Sigmoid colon (tissue), 7 donors: Measurements from ENCODE around the gene AEBP1. TPM values are rescaled to one million over a fixed set of nuclear protein-coding genes. Genes with fewer than 3 reads are reported as not detected.

ENCODE experiments used
- DNase-seq: peaks from one replicate; pipeline ENCODE4 v3.0.0-alpha.2; 2019
- H3K27ac ChIP-seq, 4 donors: fragments of 200-600 bp; sonication (generic); one replicate each; pipeline ENCODE4 v1.5.1; 2016 to 2019; ENCODE audit warnings: mild to moderate bottlenecking in 1 of 4
- H3K27me3 ChIP-seq, 3 donors: fragments of 200-600 bp; sonication (generic); one replicate each; pipeline ENCODE4 v1.5.1; 2019; ENCODE audit warnings: mild to moderate bottlenecking in 1 of 3
- H3K36me3 ChIP-seq, 4 donors: fragments of 200-600 bp; sonication (generic); one replicate each; pipeline ENCODE4 v1.5.1; 2016 to 2019
- H3K4me1 ChIP-seq, 4 donors: fragments of 200-600 bp; sonication (generic); one replicate each; pipeline ENCODE4 v1.5.1; 2017 to 2019
- H3K4me3 ChIP-seq, 4 donors: fragments of 200-600 bp; sonication (generic); one replicate each; pipeline ENCODE4 v1.5.1; 2017 to 2019; ENCODE audit warnings: mild to moderate bottlenecking in 2 of 4, moderate library complexity in 1 of 4
- H3K9me3 ChIP-seq, 4 donors: fragments of 200-600 bp in 3 of 4; sonication (generic) in 3 of 4; one replicate each; pipeline versions ENCODE4 v1.5.1 to v1.6.1; 2013 to 2019
- EP300 ChIP-seq, 4 donors: sonication (generic); formaldehyde crosslinking; IDR thresholded peaks; one replicate each; pipeline ENCODE4 v1.6.1; 2017; ENCODE audit warnings: antibody characterized with exemption in 4 of 4
- POLR2A ChIP-seq, 2 donors: fragments of 450-650 bp; IDR thresholded peaks; one replicate each; pipeline ENCODE4 v1.6.1; 2016; ENCODE audit warnings: antibody characterized with exemption in 2 of 2, mild to moderate bottlenecking in 2 of 2, moderate library complexity in 2 of 2
- POLR2AphosphoS5 ChIP-seq, 4 donors: sonication (generic); formaldehyde crosslinking; IDR thresholded peaks; one replicate each; pipeline ENCODE4 v1.6.1; 2017; ENCODE audit warnings: antibody characterized with exemption in 4 of 4
- WGBS, 2 donors: extraction: QIAGEN DNeasy Blood & Tissue Kit; methylation state at CpG; one replicate each; pipeline ENCODE4 v1.1.7; 2013; 5-methylcytosine and 5-hydroxymethylcytosine counted together
- intact Hi-C: fragments of 100-400 bp; cut with DNase I; formaldehyde crosslinking; loops from one replicate; pipeline ENCODE4 v1.15.1; 2023
- polyA plus RNA-seq, 3 donors: library from polyadenylated mRNA; stranded (reverse); fragments of 200-250 nt; gene quantifications; one replicate each; pipeline ENCODE4 v1.2.3, GENCODE V29; 2013
- total RNA-seq, 4 donors: library from RNA; depleted of rRNA; stranded (reverse); fragments of >200 nt; gene quantifications; one replicate each; pipeline ENCODE4 v1.1.0, GENCODE V29; 2016
- TF ChIP-seq, protein P1 (sequence below), 4 experiments: fragments of 450-650 bp in 3 of 4; fragments of 200-600 bp in 1 of 4; IDR thresholded peaks; one replicate each; pipeline ENCODE4 v1.5.1; 2016 to 2019; ENCODE audit warnings: antibody characterized with exemption in 4 of 4, mild to moderate bottlenecking in 3 of 4, moderate library complexity in 2 of 4
- donor health status: healthy with polysubstance abuse.
- donor health status: Bipolar disorder and iron deficiency.
- donor health status: healthy.

AEBP1 gene
- total and polyA plus RNA-seq, 7 donors = 2.5 to 182 (median 74.6) TPM

DNA sequence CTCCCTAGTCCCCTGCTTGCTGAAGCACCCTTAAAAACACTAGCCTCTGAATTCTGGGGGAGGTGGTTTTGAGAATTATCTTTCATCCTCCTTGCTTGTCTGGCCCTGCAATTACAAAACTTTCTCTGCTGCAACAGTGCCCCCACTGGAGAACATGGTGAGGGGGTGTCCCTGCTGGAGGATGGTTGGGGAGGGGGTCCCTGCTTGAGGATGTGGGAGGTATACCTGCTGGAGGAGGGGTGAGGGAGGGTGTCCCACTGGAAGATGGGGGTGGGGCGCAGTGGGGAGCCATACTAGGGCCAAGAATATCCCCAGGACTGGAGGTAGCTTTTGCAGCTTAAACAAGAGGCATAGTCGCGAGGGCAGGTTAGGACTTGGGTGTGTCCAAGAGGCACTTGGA, 18.6 kb upstream of the AEBP1 start:
- WGBS, 2 donors = 61 to 82% methylated on average over 3 of the region's 3 CpGs
- Histone ChIP-seq H3K4me1 (peaks cover 0 to 43% (median 23%) of the 10 kb centered on the region in 4 donors), H3K9me3 (no peaks in the 10 kb centered on the region), H3K27ac (peak overlapping the region in 1 of 4 donors; percentile 91), H3K4me3 (no peak overlapping the region), H3K36me3 (peaks cover under 1 to 5% (median 3%) of the 10 kb centered on the region in 4 donors), H3K27me3 (no peaks in the 10 kb centered on the region)
- TF ChIP-seq POLR2A (IDR thresholded peaks at IDR 0.05) (no peak), EP300 (IDR thresholded peaks at IDR 0.05) (no peak), POLR2AphosphoS5 (IDR thresholded peaks at IDR 0.05) (no peak)
- TF ChIP-seq, protein P1, sequence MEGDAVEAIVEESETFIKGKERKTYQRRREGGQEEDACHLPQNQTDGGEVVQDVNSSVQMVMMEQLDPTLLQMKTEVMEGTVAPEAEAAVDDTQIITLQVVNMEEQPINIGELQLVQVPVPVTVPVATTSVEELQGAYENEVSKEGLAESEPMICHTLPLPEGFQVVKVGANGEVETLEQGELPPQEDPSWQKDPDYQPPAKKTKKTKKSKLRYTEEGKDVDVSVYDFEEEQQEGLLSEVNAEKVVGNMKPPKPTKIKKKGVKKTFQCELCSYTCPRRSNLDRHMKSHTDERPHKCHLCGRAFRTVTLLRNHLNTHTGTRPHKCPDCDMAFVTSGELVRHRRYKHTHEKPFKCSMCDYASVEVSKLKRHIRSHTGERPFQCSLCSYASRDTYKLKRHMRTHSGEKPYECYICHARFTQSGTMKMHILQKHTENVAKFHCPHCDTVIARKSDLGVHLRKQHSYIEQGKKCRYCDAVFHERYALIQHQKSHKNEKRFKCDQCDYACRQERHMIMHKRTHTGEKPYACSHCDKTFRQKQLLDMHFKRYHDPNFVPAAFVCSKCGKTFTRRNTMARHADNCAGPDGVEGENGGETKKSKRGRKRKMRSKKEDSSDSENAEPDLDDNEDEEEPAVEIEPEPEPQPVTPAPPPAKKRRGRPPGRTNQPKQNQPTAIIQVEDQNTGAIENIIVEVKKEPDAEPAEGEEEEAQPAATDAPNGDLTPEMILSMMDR (IDR thresholded peaks at IDR 0.05) = no peak
- no peak for DNase-seq
- intact Hi-C loops = loop anchor here (10.0 kb wide), 1 partner anchor 799 kb away; the partner anchor contains the start of gene PURB

DNA sequence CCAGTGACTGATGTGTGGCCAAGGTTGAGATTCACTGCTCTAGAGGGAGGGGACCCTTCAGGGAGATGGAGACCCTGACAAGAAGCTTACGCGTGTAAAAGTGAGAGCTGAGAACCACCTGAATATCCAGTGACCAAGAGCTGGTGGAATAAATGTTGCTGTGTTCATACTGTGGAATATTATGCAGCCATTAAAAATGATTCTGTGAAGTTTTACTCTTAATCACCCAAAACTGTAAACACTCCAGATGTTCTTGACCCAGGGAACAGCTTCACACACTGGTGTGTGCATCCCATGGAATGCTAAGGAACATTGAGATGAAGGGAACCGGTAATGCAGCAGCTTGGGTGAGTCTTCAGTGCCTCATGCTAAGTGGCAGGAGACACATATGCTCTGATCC, 17.5 kb upstream of the AEBP1 start:
- Histone ChIP-seq H3K4me1 (peaks cover 0 to 33% (median 13%) of the 10 kb centered on the region in 4 donors), H3K27ac (peak overlapping the region in 2 of 4 donors; percentile 74 to 91), H3K4me3 (no peak overlapping the region), H3K27me3 (no peaks in the 10 kb centered on the region), H3K9me3 (no peaks in the 10 kb centered on the region), H3K36me3 (no peaks in the 10 kb centered on the region)
- TF ChIP-seq EP300 (IDR thresholded peaks at IDR 0.05) (no peak), POLR2AphosphoS5 (IDR thresholded peaks at IDR 0.05) (no peak), POLR2A (IDR thresholded peaks at IDR 0.05) (no peak)
- TF ChIP-seq, protein P1 (IDR thresholded peaks at IDR 0.05) = no peak
- DNase-seq = no peak
- intact Hi-C loops = loop anchor here (10.0 kb wide), 1 partner anchor 798 kb away; the partner anchor contains the start of gene PURB
- 97 to 100% methylated on average over 3 of the region's 3 CpGs for WGBS, 2 donors

DNA sequence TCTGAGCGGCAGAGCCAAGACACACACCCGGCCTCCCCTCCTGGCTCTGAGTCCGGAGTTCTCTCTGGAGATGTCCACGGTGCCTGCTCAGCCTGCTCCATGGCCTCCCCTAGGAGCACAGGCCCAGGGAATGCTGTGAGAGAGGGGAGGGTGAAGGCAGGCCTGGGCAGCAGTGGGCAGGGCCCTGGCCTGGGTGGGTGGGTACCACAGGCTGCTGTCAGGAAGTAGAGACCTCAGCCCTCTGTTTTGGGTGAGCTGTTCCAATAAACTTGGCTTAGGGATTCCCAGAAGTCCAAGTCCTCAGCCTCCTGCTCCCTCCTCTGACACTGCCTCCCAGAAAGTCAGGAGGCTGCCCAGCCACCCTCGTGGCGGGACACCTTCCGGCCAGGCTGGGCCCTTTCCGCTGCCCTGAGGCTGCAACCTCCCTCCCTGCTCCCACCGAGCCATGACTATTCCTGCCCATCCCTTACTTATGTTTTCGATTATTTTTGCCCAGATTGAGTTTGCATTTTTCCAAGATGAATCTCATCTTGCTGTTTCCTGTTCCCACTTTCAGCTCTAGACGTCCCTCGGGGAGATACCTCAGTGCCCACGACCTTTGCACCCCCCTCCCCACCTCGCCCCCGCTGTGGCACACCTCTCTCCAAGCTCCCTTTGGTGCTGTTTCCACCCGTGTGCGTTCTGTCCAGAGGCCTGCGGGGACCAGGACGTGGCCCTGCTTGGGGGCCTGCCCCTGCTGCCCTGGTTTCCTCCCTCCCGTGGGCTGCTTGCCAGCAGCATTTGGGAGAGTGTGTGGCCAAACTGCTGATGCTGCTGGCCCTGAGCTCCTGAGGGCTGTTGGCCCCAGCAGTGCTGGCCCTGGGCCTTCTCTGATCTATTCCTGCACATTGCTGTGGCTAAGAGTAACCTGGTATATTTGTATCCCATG, 16.0 kb upstream of the AEBP1 start:
- peak; percentile 86 for DNase-seq

DNA sequence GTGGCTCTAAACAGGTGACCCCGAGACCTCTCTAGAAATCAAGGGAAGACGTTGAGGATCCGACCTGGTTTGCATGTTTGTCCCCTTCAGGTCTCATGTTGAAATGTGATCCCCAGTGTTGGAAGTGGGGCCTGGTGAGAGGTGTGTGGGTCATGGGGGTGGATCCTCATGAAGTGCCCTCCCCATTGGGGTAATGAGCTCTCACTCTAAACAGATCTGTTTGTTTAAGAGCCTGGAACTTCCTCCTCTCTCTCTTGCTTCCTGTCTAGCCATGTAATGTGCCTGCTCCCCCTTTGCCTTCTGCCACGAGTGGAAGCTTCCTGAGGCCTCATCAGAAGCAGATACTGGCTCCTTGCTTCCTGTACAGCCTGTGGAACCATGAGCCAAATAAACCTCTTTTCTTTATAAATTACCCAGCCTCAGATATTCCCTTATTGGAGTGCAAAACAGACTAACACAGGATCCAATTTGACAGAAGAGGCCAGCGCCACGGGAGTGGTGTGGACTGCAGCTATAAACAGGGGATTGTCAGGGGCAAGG, 11.0 kb upstream of the AEBP1 start:
- no peaks in the 10 kb centered on the region for H3K36me3 ChIP-seq
- TF ChIP-seq, protein P1 (IDR thresholded peaks at IDR 0.05) = no peak
- TF ChIP-seq POLR2A (IDR thresholded peaks at IDR 0.05) (no peak), POLR2AphosphoS5 (IDR thresholded peaks at IDR 0.05) (no peak), EP300 (IDR thresholded peaks at IDR 0.05) (no peak)
- intact Hi-C loops = no loop called here
- no peak for DNase-seq
- H3K27me3 ChIP-seq = no peaks in the 10 kb centered on the region
- H3K4me1 ChIP-seq = peaks cover 0 to 28% (median 5%) of the 10 kb centered on the region in 4 donors
- no peak overlapping the region for H3K27ac ChIP-seq
- H3K9me3 ChIP-seq = no peaks in the 10 kb centered on the region
- whole genome bisulfite sequencing, 2 donors = 78 to 82% methylated on average over 6 of the region's 6 CpGs
- H3K4me3 ChIP-seq = no peak overlapping the region

More for the DNA sequence above, 16.0 kb upstream of the AEBP1 start:
- no peak for TF ChIP-seq POLR2A (IDR thresholded peaks at IDR 0.05)
- TF ChIP-seq POLR2AphosphoS5 (IDR thresholded peaks at IDR 0.05) = peak in 1 of 4 donors; percentile 12
- no peak for TF ChIP-seq EP300 (IDR thresholded peaks at IDR 0.05)
- Histone ChIP-seq H3K4me3 (no peak overlapping the region), H3K27me3 (no peaks in the 10 kb centered on the region), H3K36me3 (no peaks in the 10 kb centered on the region), H3K9me3 (no peaks in the 10 kb centered on the region), H3K4me1 (peaks cover 0 to 29% (median 12%) of the 10 kb centered on the region in 4 donors), H3K27ac (peak overlapping the region; percentile 74 to 84 (median 75))
- intact Hi-C loops = loop anchor here (10.0 kb wide), 1 partner anchor 797 kb away; the partner anchor contains the start of gene PURB
- WGBS, 2 donors = 45 to 55% methylated on average over 20 of the region's 20 CpGs

DNA sequence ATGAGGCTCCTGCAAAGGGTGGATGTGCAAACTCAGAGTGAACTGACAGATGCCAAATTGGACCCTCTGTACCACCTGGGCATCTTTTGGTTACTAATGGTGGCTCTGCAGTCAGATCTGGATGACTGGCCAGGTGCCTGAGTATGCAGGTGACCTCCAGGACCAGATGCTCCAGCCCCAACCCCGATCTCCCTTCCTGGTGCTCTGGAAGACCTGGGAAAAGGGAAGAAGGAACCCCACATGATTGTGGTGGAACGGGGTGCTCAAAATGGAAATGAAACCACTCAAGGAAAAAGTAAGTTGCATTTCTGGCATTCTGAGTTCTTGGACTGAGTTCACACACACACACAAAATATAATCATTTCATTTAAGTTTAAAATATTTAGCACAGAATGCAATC, 9.8 kb upstream of the AEBP1 start:
- intact Hi-C loops = no loop called here
- no peak for TF ChIP-seq POLR2A (IDR thresholded peaks at IDR 0.05)
- TF ChIP-seq POLR2AphosphoS5 (IDR thresholded peaks at IDR 0.05) = no peak
- Histone ChIP-seq H3K4me3 (no peak overlapping the region), H3K27ac (peak overlapping the region in 1 of 4 donors; percentile 12), H3K9me3 (no peaks in the 10 kb centered on the region), H3K36me3 (no peaks in the 10 kb centered on the region), H3K4me1 (peaks cover 0 to 21% (median 0%) of the 10 kb centered on the region in 4 donors), H3K27me3 (no peaks in the 10 kb centered on the region)
- DNase-seq = no peak
- WGBS, 2 donors = 59 to 80% methylated on average over 2 of the region's 2 CpGs
